ENCODE measurements around the gene LRRC37A2.
"Not testable (repeated sequence)": the region's sequence is repeated elsewhere in the genome, so short reads cannot be mapped to it uniquely, and the experiment has no call there.

LRRC37A2 gene

DNA sequence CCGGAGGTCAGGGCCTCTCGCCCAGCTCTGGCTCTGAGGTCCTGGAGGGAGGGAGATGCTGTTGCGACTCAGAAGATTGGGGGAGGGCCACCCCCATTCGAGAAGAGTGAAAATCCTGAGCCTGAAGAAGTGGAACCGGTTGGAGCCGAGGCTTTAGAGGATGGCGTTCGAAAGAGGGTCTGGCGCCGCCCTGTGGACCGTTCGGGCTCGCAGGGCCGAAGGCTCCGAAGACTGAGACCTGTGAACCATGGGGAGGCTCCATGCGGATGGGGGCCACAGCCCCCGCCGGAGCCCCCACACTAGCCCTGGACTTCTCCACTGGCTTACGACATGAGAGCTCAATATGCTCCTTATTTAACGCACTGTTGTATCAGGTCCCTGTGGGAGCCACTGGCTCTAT lies 46.9 kb downstream of the LRRC37A2 start:
- H3K27ac ChIP-seq (ENCODE audit: low read depth, low read length); H3K79me2 ChIP-seq (ENCODE audit: control insufficient read depth, insufficient read depth, low read length, unreplicated experiment); H3K4me1 ChIP-seq (ENCODE audit: control insufficient read depth, insufficient read depth, low read length, unreplicated experiment); H2AFZ ChIP-seq (ENCODE audit: low read length, unreplicated experiment); H3K27me3 ChIP-seq (ENCODE audit: insufficient read depth, low read length); H3K36me3 ChIP-seq (ENCODE audit: insufficient read depth, low read length); H3K4me3 ChIP-seq (ENCODE audit: low read depth, low read length): not testable (repeated sequence)

DNA sequence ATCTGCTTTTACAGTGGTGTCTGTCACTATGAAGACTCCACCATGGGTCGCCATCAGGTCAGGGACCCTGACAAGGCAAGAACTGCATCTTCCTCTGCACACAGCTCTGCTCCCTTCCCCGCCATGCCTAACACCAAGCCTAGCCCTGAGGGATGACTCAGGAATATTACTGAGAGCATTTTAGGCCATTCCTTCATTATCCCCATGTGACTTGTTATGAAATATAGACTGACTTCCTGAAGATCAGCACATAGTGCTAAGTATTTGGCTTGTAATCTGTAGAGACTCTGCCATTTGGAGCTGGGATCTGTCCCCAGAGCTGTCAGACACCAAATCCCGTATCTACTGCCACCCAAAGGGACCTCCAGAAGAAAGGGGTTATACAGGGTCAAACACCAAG lies 47.8 kb downstream of the LRRC37A2 start:
- not testable (repeated sequence) for H3K27ac ChIP-seq (ENCODE audit: low read depth, low read length); H3K27me3 ChIP-seq (ENCODE audit: insufficient read depth, low read length); H3K4me1 ChIP-seq (ENCODE audit: control insufficient read depth, insufficient read depth, low read length, unreplicated experiment); H3K79me2 ChIP-seq (ENCODE audit: control insufficient read depth, insufficient read depth, low read length, unreplicated experiment); H2AFZ ChIP-seq (ENCODE audit: low read length, unreplicated experiment); H3K36me3 ChIP-seq (ENCODE audit: insufficient read depth, low read length); H3K4me3 ChIP-seq (ENCODE audit: low read depth, low read length)

- H3K4me3 ChIP-seq (ENCODE audit: low read depth, low read length); H2AFZ ChIP-seq (ENCODE audit: low read length, unreplicated experiment); H3K27ac ChIP-seq (ENCODE audit: low read depth, low read length); H3K36me3 ChIP-seq (ENCODE audit: insufficient read depth, low read length); H3K4me1 ChIP-seq (ENCODE audit: control insufficient read depth, insufficient read depth, low read length, unreplicated experiment); H3K27me3 ChIP-seq (ENCODE audit: insufficient read depth, low read length); H3K79me2 ChIP-seq (ENCODE audit: control insufficient read depth, insufficient read depth, low read length, unreplicated experiment): not testable (repeated sequence)
Observed at GRCh38 chr17:46566284-46566683, 54.0 kb downstream of the LRRC37A2 start.

DNA sequence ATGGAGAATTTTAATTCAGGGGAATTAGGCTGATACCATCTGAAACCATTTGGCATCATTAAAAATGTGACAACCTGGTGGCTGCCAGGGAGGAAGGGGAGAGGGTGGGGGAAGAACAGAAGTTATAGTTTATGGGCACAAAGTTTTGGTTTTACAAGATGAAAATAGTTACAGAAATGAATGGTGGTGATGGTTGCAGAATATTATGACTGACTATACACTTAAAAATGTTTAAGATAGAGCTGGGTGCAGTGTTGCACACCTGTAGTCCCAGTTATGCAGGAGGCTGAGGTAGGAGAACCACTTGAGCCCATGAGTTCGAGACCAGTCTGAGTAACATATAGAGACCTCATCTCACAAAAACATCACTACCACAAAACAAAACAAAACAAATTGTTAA lies 54.7 kb downstream of the LRRC37A2 start:
- H2AFZ ChIP-seq (ENCODE audit: low read length, unreplicated experiment); H3K27ac ChIP-seq (ENCODE audit: low read depth, low read length); H3K79me2 ChIP-seq (ENCODE audit: control insufficient read depth, insufficient read depth, low read length, unreplicated experiment): not testable (repeated sequence)

GRCh38 chr17:46571796-46572195 lies 59.5 kb downstream of the LRRC37A2 start:
- not testable (repeated sequence) for H3K4me1 ChIP-seq (ENCODE audit: control insufficient read depth, insufficient read depth, low read length, unreplicated experiment); H3K79me2 ChIP-seq (ENCODE audit: control insufficient read depth, insufficient read depth, low read length, unreplicated experiment); H2AFZ ChIP-seq (ENCODE audit: low read length, unreplicated experiment); H3K27ac ChIP-seq (ENCODE audit: low read depth, low read length); H3K4me3 ChIP-seq (ENCODE audit: low read depth, low read length); H3K36me3 ChIP-seq (ENCODE audit: insufficient read depth, low read length); H3K27me3 ChIP-seq (ENCODE audit: insufficient read depth, low read length)

More for the DNA sequence above, 54.7 kb downstream of the LRRC37A2 start:
- not testable (repeated sequence) for H3K4me3 ChIP-seq (ENCODE audit: low read depth, low read length); H3K36me3 ChIP-seq (ENCODE audit: insufficient read depth, low read length); H3K27me3 ChIP-seq (ENCODE audit: insufficient read depth, low read length); H3K4me1 ChIP-seq (ENCODE audit: control insufficient read depth, insufficient read depth, low read length, unreplicated experiment)

GRCh38 chr17:46579083-46580075 lies 67.1 kb downstream of the LRRC37A2 start, which contains the start of gene ARL17A:
TSS of gene ARL17A (minus strand) at chr17:46579691. CDS start at chr17:46576322, 3,369 bp downstream.
- not testable (repeated sequence) for H3K4me3 ChIP-seq (ENCODE audit: low read depth, low read length); H3K27ac ChIP-seq (ENCODE audit: low read depth, low read length); H3K4me1 ChIP-seq (ENCODE audit: control insufficient read depth, insufficient read depth, low read length, unreplicated experiment); H3K79me2 ChIP-seq (ENCODE audit: control insufficient read depth, insufficient read depth, low read length, unreplicated experiment); H3K36me3 ChIP-seq (ENCODE audit: insufficient read depth, low read length); H2AFZ ChIP-seq (ENCODE audit: low read length, unreplicated experiment); H3K27me3 ChIP-seq (ENCODE audit: insufficient read depth, low read length)

GRCh38 chr17:46580082-46580481 lies 67.8 kb downstream of the LRRC37A2 start:
- not testable (repeated sequence) for H3K4me1 ChIP-seq (ENCODE audit: control insufficient read depth, insufficient read depth, low read length, unreplicated experiment); H3K4me3 ChIP-seq (ENCODE audit: low read depth, low read length); H3K79me2 ChIP-seq (ENCODE audit: control insufficient read depth, insufficient read depth, low read length, unreplicated experiment); H3K27me3 ChIP-seq (ENCODE audit: insufficient read depth, low read length); H2AFZ ChIP-seq (ENCODE audit: low read length, unreplicated experiment); H3K27ac ChIP-seq (ENCODE audit: low read depth, low read length); H3K36me3 ChIP-seq (ENCODE audit: insufficient read depth, low read length)

- H3K4me3 ChIP-seq (ENCODE audit: low read depth, low read length); H3K4me1 ChIP-seq (ENCODE audit: control insufficient read depth, insufficient read depth, low read length, unreplicated experiment); H3K27ac ChIP-seq (ENCODE audit: low read depth, low read length); H3K36me3 ChIP-seq (ENCODE audit: insufficient read depth, low read length); H3K27me3 ChIP-seq (ENCODE audit: insufficient read depth, low read length); H2AFZ ChIP-seq (ENCODE audit: low read length, unreplicated experiment); H3K79me2 ChIP-seq (ENCODE audit: control insufficient read depth, insufficient read depth, low read length, unreplicated experiment): not testable (repeated sequence)
Observed at GRCh38 chr17:46585444-46585843, 73.2 kb downstream of the LRRC37A2 start.

- H3K36me3 ChIP-seq (ENCODE audit: insufficient read depth, low read length); H3K27me3 ChIP-seq (ENCODE audit: insufficient read depth, low read length); H3K27ac ChIP-seq (ENCODE audit: low read depth, low read length): not testable (repeated sequence)
Observed at GRCh38 chr17:46590157-46591146, 78.2 kb downstream of the LRRC37A2 start, which contains the start of gene NSF. TSS of gene NSF (plus strand) at chr17:46590669. CDS start at chr17:46590776, 107 bp downstream.

DNA sequence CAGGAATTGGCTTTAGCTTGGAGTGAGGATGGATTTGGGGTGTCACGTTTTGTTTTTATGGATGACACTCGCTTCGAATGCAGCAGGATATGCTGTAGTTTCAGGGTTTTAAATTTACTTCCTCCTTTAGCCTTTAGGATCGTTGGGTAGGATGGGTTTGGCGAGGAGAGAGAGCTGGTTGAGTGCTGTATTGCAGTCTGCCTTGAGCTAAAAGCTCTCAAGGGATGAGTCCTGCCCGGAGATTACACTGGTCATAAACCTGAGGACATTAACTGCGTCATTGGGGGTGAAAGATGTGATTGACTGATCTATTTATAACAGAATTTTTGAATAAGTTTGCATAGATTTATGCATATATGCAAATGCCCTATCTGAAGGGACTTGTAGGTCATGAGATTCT lies 79.1 kb downstream of the LRRC37A2 start:
- not testable (repeated sequence) for H2AFZ ChIP-seq (ENCODE audit: low read length, unreplicated experiment); H3K79me2 ChIP-seq (ENCODE audit: control insufficient read depth, insufficient read depth, low read length, unreplicated experiment); H3K4me1 ChIP-seq (ENCODE audit: control insufficient read depth, insufficient read depth, low read length, unreplicated experiment); H3K4me3 ChIP-seq (ENCODE audit: low read depth, low read length); H3K27me3 ChIP-seq (ENCODE audit: insufficient read depth, low read length); H3K36me3 ChIP-seq (ENCODE audit: insufficient read depth, low read length); H3K27ac ChIP-seq (ENCODE audit: low read depth, low read length)

More at GRCh38 chr17:46590157-46591146, 78.2 kb downstream of the LRRC37A2 start, which contains the start of gene NSF:
- H2AFZ ChIP-seq (ENCODE audit: low read length, unreplicated experiment); H3K4me1 ChIP-seq (ENCODE audit: control insufficient read depth, insufficient read depth, low read length, unreplicated experiment); H3K79me2 ChIP-seq (ENCODE audit: control insufficient read depth, insufficient read depth, low read length, unreplicated experiment); H3K4me3 ChIP-seq (ENCODE audit: low read depth, low read length): not testable (repeated sequence)

All from ACC112 (cell line).